ENCODE measurements around the gene ZNF419.

Gene ZNF419

GRCh38 chr19:57527136-57527881 is 39.8 kb downstream of the ZNF419 start, which contains the start of gene ZNF549:
Gene ZNF549, plus strand, starts transcription at chr19:57527356. Its CDS starts 218 bp downstream, at chr19:57527574.
- peak; percentile 63 to 75 (median 71) for DNase-seq (ENCODE audit: low read depth in 3 of 3)

GRCh38 chr19:57537953-57538547 is 50.5 kb downstream of the ZNF419 start:
- DNase-seq (ENCODE audit: low read depth in 3 of 3), result no peak

All from stimulated activated CD4-positive, alpha-beta T cell treated with anti-CD3 and anti-CD28 coated beads, TNF-alpha, amount 100 ng/mL, for 4 hours (primary cell).